Kidney (tissue), 14 donors: ENCODE data around the gene CES4A. TPM values are rescaled to one million over a fixed set of nuclear protein-coding genes. Genes with fewer than 3 reads are reported as not detected.

ENCODE experiments used
- DNase-seq, 5 donors: peaks; one replicate each; pipeline ENCODE4 v3.0.0-alpha.2; 2013 to 2020
- FAIRE-seq: peaks from 2 replicates; lab custom pipeline; 2012; peaks lifted over from hg19 to GRCh38; lab: Jason Lieb, UNC
- H3K27ac ChIP-seq, 2 donors: one replicate each; pipeline ENCODE4 v1.7.0; 2013; ENCODE audit warnings: low read depth in 2 of 2, low read length in 2 of 2, inconsistent platforms in 1 of 2
- H3K27me3 ChIP-seq: one replicate; pipeline ENCODE4 v1.7.1; 2013; ENCODE audit warnings: low read length, inconsistent platforms; ENCODE audit not compliant: control insufficient read depth, insufficient read depth
- H3K36me3 ChIP-seq, 3 donors: one replicate each; pipeline versions ENCODE4 v1.7.0 to v1.7.1; 2013; ENCODE audit warnings: low read length in 3 of 3, control low read depth in 1 of 3, inconsistent platforms in 1 of 3; ENCODE audit not compliant: insufficient read depth in 3 of 3, control insufficient read depth in 2 of 3
- H3K4me1 ChIP-seq, 3 donors: one replicate each; pipeline versions ENCODE4 v1.7.0 to v1.7.1; 2013; ENCODE audit warnings: low read length in 3 of 3, inconsistent platforms in 1 of 3, low read depth in 1 of 3; ENCODE audit not compliant: control insufficient read depth in 2 of 3, insufficient read depth in 2 of 3
- H3K4me3 ChIP-seq, 3 donors: one replicate each; pipeline versions ENCODE4 v1.7.0 to v1.8.1; 2013; ENCODE audit warnings: low read length in 3 of 3, control low read depth in 1 of 3, inconsistent platforms in 1 of 3
- H3K9ac ChIP-seq, 3 donors: one replicate each; pipeline versions ENCODE4 v1.7.0 to v1.7.1; 2013; ENCODE audit warnings: low read length in 3 of 3, control low read depth in 1 of 3, inconsistent platforms in 1 of 3
- H3K9me3 ChIP-seq, 3 donors: one replicate each; pipeline versions ENCODE4 v1.7.0 to v1.7.1; 2013; ENCODE audit warnings: low read length in 3 of 3, control low read depth in 1 of 3, inconsistent platforms in 1 of 3; ENCODE audit not compliant: control insufficient read depth in 2 of 3, insufficient read depth in 1 of 3
- CTCF ChIP-seq: IDR thresholded peaks from 3 replicates; pipeline ENCODE4 v1.5.1; 2012; ENCODE audit warnings: mild to moderate bottlenecking, moderate library complexity, borderline replicate concordance; ENCODE audit not compliant: insufficient read depth; ENCODE audit errors: extremely low read depth
- intact Hi-C: fragments of 100-400 bp; cut with DNase I; formaldehyde crosslinking; loops from one replicate; pipeline ENCODE4 v1.11.1; 2022
- polyA plus RNA-seq: library from polyadenylated mRNA; stranded (reverse); fragments of 350-450 nt; fragmentation: Illumina TruSeq; extraction: RNeasy Lipid Tissue Mini Kit (QIAGEN cat#74804); gene quantifications from one replicate; pipeline ENCODE4 v1.2.3, GENCODE V29; 2014; ENCODE audit warnings: low read depth, low replicate concordance; ENCODE audit not compliant: insufficient read depth
- total RNA-seq: library from RNA; stranded (reverse); fragmentation: NEBNext Ultra II Directional; extraction: Animal tissue kit (Norgen Biotek cat#: 25700); gene quantifications from one replicate; pipeline ENCODE4 v1.2.1, GENCODE V29; 2021
- donor health status: control.
- donor health status: control.
- donor health status: control.
- donor health status: control.
- donor health status: control.
- donor health status: DM: yes; HTN: yes; CAD: no.
- donor health status: Normal renal cell carcinoma (clear cell type).

Gene CES4A
- total and polyA plus RNA-seq, 2 donors from 2014 or later, result 14.9 to 31.7 TPM

DNA sequence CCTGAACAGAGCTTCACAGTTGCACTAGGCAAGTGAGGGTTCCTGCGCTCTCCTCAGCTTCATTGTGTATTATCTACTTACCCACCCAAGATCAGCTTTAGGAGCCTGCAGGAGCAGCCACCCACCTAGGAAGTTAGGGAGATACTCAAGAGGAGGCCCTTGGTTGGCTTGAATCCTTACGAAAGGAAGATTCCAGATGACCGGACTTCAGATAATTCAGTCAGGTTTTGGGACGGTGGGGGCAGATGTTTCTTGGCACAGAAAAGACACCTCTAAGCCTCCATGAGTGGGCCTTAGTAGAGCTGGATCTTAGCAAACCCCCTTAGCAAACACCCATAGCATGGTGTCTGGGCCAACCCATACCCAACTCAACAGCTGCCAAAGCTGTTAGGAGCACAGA, 38.2 kb downstream of the CES4A start:
- Histone ChIP-seq H3K9ac (no peak overlapping the region), H3K9me3 (no peaks in the 10 kb centered on the region), H3K27me3 (no peaks in the 10 kb centered on the region), H3K36me3 (no peaks in the 10 kb centered on the region), H3K4me1 (peaks cover 3 to 12% (median 3%) of the 10 kb centered on the region in 3 donors), H3K4me3 (no peak overlapping the region), H3K27ac (no peak overlapping the region)
- TF ChIP-seq CTCF, result no peak
- DNase-seq, result no peak
- no peak for FAIRE-seq
- intact Hi-C loops, result no loop called here

DNA sequence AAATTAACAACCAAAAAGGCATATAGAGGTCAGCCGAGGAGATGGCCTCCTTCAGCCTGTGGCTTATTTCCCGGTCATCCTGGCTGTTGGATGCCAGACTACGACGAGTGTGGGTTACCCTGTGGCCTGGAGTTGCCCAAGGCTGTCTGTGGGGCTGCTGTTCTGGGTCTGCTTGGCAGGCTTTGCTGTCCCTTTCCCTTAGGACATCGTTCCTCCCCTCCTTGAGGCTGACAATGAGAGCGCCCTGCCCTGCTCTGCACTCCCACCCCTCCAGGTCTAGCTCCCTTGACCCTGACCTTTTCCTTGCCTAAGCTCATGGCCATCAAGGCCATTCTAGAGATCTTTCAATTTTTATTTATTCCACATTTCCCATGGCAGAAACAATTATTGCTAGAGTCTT, 38.7 kb downstream of the CES4A start:
- no peak for TF ChIP-seq CTCF
- Histone ChIP-seq H3K4me3 (no peak overlapping the region), H3K9ac (no peak overlapping the region), H3K4me1 (peaks cover 3 to 12% (median 3%) of the 10 kb centered on the region in 3 donors), H3K27ac (no peak overlapping the region), H3K36me3 (no peaks in the 10 kb centered on the region), H3K27me3 (no peaks in the 10 kb centered on the region), H3K9me3 (no peaks in the 10 kb centered on the region)
- intact Hi-C loops, result no loop called here
- FAIRE-seq (no peak), DNase-seq (no peak)

DNA sequence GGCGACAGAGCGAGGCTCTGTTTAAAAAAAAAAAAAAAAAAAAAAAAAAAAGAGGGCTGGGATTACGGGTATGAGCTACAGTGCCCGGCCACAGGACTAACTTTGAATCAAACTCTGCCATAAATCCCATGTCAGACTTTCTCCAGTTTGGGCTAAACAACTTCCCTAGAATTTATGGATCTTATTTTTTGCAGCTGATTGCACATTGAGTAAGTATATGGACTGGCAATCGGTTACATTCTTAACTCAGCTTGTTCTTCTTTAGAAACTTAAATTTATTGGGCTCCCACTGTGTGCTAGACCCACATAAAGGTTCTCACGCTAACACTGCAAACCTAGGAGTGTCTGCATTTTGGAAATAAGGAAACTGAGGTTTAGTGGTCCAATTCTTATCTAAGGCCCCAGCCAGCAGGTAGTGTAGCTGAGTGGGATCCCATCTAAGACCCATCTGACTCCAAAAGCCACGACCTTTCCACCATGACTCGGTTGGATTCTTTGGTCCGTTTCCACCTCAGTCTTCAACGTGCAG, 39.8 kb downstream of the CES4A start:
- Histone ChIP-seq H3K4me1 (peaks cover 3 to 12% (median 3%) of the 10 kb centered on the region in 3 donors), H3K36me3 (no peaks in the 10 kb centered on the region), H3K9ac (peak overlapping the region; percentile 28 to 79 (median 52)), H3K27me3 (no peaks in the 10 kb centered on the region), H3K9me3 (no peaks in the 10 kb centered on the region), H3K27ac (peak overlapping the region; percentile 94 to 98), H3K4me3 (peak overlapping the region; percentile 61 to 71 (median 65))
- DNase-seq (peak in 1 of 5 donors; percentile 27), FAIRE-seq (no peak)
- intact Hi-C loops, result no loop called here
- TF ChIP-seq CTCF, result no peak
